GM12878 (cell line): ENCODE measurements around the gene PGAM1. TPM values are rescaled to one million over a fixed set of nuclear protein-coding genes. Genes with fewer than 3 reads are reported as not detected.

Experiments
- ATAC-seq: fragments of 200-7000 bp; cut with Tn5 transposase; 3 replicates; pipeline ENCODE4 v1.9.1; 2020; ENCODE audit warnings: mild to moderate bottlenecking, moderate library complexity
- BruUV-seq: library from RNA; stranded (reverse); fragments of 400-500 nt; replicated peaks from 2 replicates; lab custom pipeline; 2021; lab: Mats Ljungman, UMichigan
- CTCF ChIA-PET: fragments of 300-600 bp; sonication (Branson Sonifier 250); formaldehyde crosslinking; extraction: SDS; loops from one replicate; lab custom pipeline; 2021; ENCODE audit warnings: inconsistent platforms; lab: Yijun Ruan, JAX
- POLR2A ChIA-PET: fragments of 350-600 bp; formaldehyde crosslinking; extraction: SDS; loops from one replicate; lab custom pipeline; 2021; ENCODE audit warnings: inconsistent platforms; lab: Charles Lee
- RAD21 ChIA-PET: fragments of 300-600 bp; sonication (Branson Sonifier 250); formaldehyde crosslinking; loops from one replicate; lab custom pipeline; 2023; ENCODE audit warnings: antibody characterized with exemption; ENCODE audit not compliant: unreplicated experiment; lab: Charles Lee
- SMC1A ChIA-PET: fragments of 300-600 bp; sonication (Branson Sonifier 250); formaldehyde crosslinking; loops from one replicate; lab custom pipeline; 2023; ENCODE audit not compliant: unreplicated experiment, uncharacterized antibody; lab: Charles Lee
- DNase-seq: peaks from one replicate; pipeline ENCODE4 v3.0.0-alpha.2; 2011; ENCODE audit warnings: low read depth, low spot score
- FAIRE-seq: peaks from 3 replicates; lab custom pipeline; 2011; peaks lifted over from hg19 to GRCh38; lab: Jason Lieb, UNC
- H2AFZ ChIP-seq: 2 replicates; pipeline ENCODE4 v1.6.0; 2011; ENCODE audit warnings: low read depth, low read length, control low read depth; ENCODE audit not compliant: control insufficient read depth
- H3K27ac ChIP-seq: 2 replicates; pipeline ENCODE4 v1.5.1; 2011; ENCODE audit warnings: control low read depth; ENCODE audit not compliant: control insufficient read depth, insufficient read depth
- H3K27me3 ChIP-seq, 2 experiments: replicated peaks in 1 of 2; 2 replicates each; pipeline versions ENCODE4 v1.6.0 to v1.6.1; 2011; ENCODE audit warnings: low read length in 1 of 2; ENCODE audit not compliant: control insufficient read depth in 2 of 2, insufficient read depth in 2 of 2
- H3K36me3 ChIP-seq, 2 experiments: 2 replicates each; pipeline ENCODE4 v1.5.1; 2011; ENCODE audit warnings: low read length in 1 of 2; ENCODE audit not compliant: control insufficient read depth in 2 of 2, insufficient read depth in 2 of 2
- H3K4me1 ChIP-seq: 2 replicates; pipeline ENCODE4 v1.6.1; 2011; ENCODE audit warnings: mild to moderate bottlenecking, low read length, moderate library complexity, mixed read lengths; ENCODE audit not compliant: control insufficient read depth, insufficient read depth
- H3K4me2 ChIP-seq: 2 replicates; pipeline ENCODE4 v1.6.0; 2011; ENCODE audit warnings: control low read depth; ENCODE audit not compliant: control insufficient read depth, insufficient read depth
- H3K4me3 ChIP-seq: fragments of 200-600 bp; sonication (generic); 2 replicates; pipeline ENCODE4 v1.5.1; 2016
- H3K79me2 ChIP-seq: 2 replicates; pipeline ENCODE4 v1.6.0; 2011; ENCODE audit warnings: low read length; ENCODE audit not compliant: control insufficient read depth, insufficient read depth
- H3K9ac ChIP-seq: 2 replicates; pipeline ENCODE4 v1.8.0; 2011; ENCODE audit warnings: low read length, control low read depth, mixed read lengths; ENCODE audit not compliant: control insufficient read depth, insufficient read depth
- H3K9me3 ChIP-seq: replicated peaks from 3 replicates; pipeline ENCODE4 v1.5.1; 2011; ENCODE audit warnings: mild to moderate bottlenecking, low read length; ENCODE audit not compliant: control insufficient read depth, insufficient read depth
- H4K20me1 ChIP-seq: 2 replicates; pipeline ENCODE4 v1.6.0; 2011; ENCODE audit not compliant: control insufficient read depth, insufficient read depth
- PKNOX1 ChIP-seq: fragments of 450-650 bp; IDR thresholded peaks from 2 replicates; pipeline ENCODE4 v1.6.1; 2016; ENCODE audit warnings: mild to moderate bottlenecking
- YY1 ChIP-seq: IDR thresholded peaks from 2 replicates; pipeline ENCODE4 v1.6.1; 2011; ENCODE audit warnings: low read depth, mild to moderate bottlenecking, low read length
- WGBS: methylation state at CpG from one replicate; pipeline ENCODE4 v1.1.6; 2016; ENCODE audit warnings: low lambda C conversion rate; ENCODE audit not compliant: insufficient replicate concordance, insufficient coverage; ENCODE audit errors: missing lambda C conversion rate; 5-methylcytosine and 5-hydroxymethylcytosine counted together
- in situ Hi-C: fragments of 300-500 bp; cut with MboI; formaldehyde crosslinking; loops from 9 replicates; pipeline ENCODE4 v1.14.3; 2018; ENCODE audit warnings: mixed read lengths
- intact Hi-C: fragments of 100-400 bp; cut with micrococcal nuclease; formaldehyde crosslinking; loops from one replicate; pipeline ENCODE4 v1.14.2; 2022; ENCODE audit not compliant: unreplicated experiment
- polyA plus RNA-seq, 11 experiments: library from polyadenylated mRNA; depleted of rRNA in 4 of 11; unstranded in 6 of 11; stranded (reverse) in 5 of 11; fragments of >200 nt; fragmentation: Nextera tagmentation in 4 of 11; fragmentation: Illumina TruSeq in 1 of 11; extraction: Ambion mirVana in 4 of 11; extraction: Trizol in 1 of 11; gene quantifications; 1 replicate in 1 of 11; 2 replicates in 10 of 11; pipeline versions ENCODE4 v1.2.1 to v1.2.3, GENCODE V29; 2011 to 2016; ENCODE audit warnings: inconsistent platforms in 2 of 11, missing spikeins in 2 of 11, low read depth in 1 of 11
- total RNA-seq, 4 experiments: library from RNA; depleted of rRNA in 3 of 4; stranded (reverse); fragments of >200 nt in 3 of 4; fragmentation: Illumina TruSeq in 1 of 4; extraction: Trizol in 1 of 4; gene quantifications; 2 replicates each; pipeline versions ENCODE4 v1.2.1 to v1.2.3, GENCODE V29; 2013 to 2021
- TF ChIP-seq, protein P1 (sequence below): fragments of 450-650 bp; IDR thresholded peaks from 2 replicates; pipeline ENCODE4 v1.6.1; 2017; ENCODE audit warnings: mild to moderate bottlenecking

PGAM1 gene
- total and polyA plus RNA-seq, 10 of the 15 experiments (the other 5 are each of a cell fraction or from before 2014, with no cell fraction given): 115 to 1,362 (median 744) TPM

DNA sequence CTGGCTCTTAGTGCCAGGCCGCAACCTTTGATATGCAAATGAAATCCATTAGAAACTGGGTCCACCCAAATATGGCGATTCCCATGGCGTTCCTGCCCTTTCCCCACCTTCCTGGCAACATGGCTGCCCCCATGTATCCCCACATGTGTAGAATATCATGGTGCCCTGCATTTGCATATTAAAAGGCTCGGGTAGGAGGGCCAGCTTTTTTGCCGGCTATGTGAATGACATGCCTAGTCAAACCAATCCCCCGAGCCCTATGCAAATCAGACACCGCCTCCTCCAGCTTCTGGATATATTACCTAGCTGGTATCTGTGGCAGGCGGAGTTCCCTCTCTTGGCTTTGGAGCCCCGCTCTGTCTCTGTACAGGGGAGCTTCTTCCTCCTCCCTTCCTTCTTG, 53.9 kb downstream of the PGAM1 start:
- RAD21 ChIA-PET: no interaction called here

More for the DNA sequence above, 53.9 kb downstream of the PGAM1 start:
- 92% methylated on average over 9 of the region's 9 CpGs for WGBS
- H3K27ac ChIP-seq: no peak overlapping the region
- H3K27me3 ChIP-seq: no peaks in the 10 kb centered on the region
- no peak for DNase-seq
- FAIRE-seq: no peak
- no peak overlapping the region for H3K4me3 ChIP-seq
- H3K9ac ChIP-seq: no peak overlapping the region
- H3K4me2 ChIP-seq: no peak overlapping the region
- intact Hi-C loops: no loop called here
- H2AFZ ChIP-seq: no peak overlapping the region
- H3K9me3 ChIP-seq: no peaks in the 10 kb centered on the region
- H3K4me1 ChIP-seq: no peaks in the 10 kb centered on the region
- ChIA-PET CTCF (no interaction called here), SMC1A (no interaction called here), POLR2A (no interaction called here)
- BruUV-seq: no TSS peak
- peaks cover 11 to 26% of the 10 kb centered on the region in 2 experiments for H3K36me3 ChIP-seq
- peaks cover 3% of the 10 kb centered on the region; the same call in 1 of the 2 replicates for H3K79me2 ChIP-seq
- no peak for ATAC-seq
- no peaks in the 10 kb centered on the region for H4K20me1 ChIP-seq
- TF ChIP-seq YY1: peak; percentile 40; the same call in 1 of the 2 replicates
- peak; percentile 44 for TF ChIP-seq PKNOX1
- TF ChIP-seq, protein P1, sequence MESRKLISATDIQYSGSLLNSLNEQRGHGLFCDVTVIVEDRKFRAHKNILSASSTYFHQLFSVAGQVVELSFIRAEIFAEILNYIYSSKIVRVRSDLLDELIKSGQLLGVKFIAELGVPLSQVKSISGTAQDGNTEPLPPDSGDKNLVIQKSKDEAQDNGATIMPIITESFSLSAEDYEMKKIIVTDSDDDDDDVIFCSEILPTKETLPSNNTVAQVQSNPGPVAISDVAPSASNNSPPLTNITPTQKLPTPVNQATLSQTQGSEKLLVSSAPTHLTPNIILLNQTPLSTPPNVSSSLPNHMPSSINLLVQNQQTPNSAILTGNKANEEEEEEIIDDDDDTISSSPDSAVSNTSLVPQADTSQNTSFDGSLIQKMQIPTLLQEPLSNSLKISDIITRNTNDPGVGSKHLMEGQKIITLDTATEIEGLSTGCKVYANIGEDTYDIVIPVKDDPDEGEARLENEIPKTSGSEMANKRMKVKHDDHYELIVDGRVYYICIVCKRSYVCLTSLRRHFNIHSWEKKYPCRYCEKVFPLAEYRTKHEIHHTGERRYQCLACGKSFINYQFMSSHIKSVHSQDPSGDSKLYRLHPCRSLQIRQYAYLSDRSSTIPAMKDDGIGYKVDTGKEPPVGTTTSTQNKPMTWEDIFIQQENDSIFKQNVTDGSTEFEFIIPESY: no peak
- in situ Hi-C loops: no loop called here
